ENCODE data around the gene RABGAP1L. TPM values are rescaled to one million over a fixed set of nuclear protein-coding genes. Genes with fewer than 3 reads are reported as not detected.

Gene RABGAP1L
- total and polyA plus RNA-seq, 10 of the 15 experiments (the other 5 are each of a cell fraction or from before 2014, with no cell fraction given): 5.8 to 194 (median 113) TPM

GRCh38 chr1:174938281-174939007 lies 779.1 kb downstream of the RABGAP1L start (continued):
- TF ChIP-seq PRDM15 (CRISPR knock-in tag; IDR thresholded peaks at IDR 0.05): no peak
- TF ChIP-seq NRF1 (conservative IDR thresholded peaks at IDR 0.05; ENCODE audit: low read depth, low read length): no peak
- TF ChIP-seq ZBTB33 (IDR thresholded peaks at IDR 0.05): no peak
- peak; percentile 21; the same call in 1 of the 2 replicates for TF ChIP-seq MYB (IDR thresholded peaks at IDR 0.05; ENCODE audit: borderline replicate concordance, low read depth, low read length)
- no peak for TF ChIP-seq ATF3 (IDR thresholded peaks at IDR 0.05; ENCODE audit: borderline replicate concordance, extremely low read depth, low read depth, low read length)
- no peak for TF ChIP-seq CHD1 (IDR thresholded peaks at IDR 0.05; ENCODE audit: low read depth, low read length)
- peak in 1 of 2 experiments; percentile 36; a peak in 1 of 4 replicates for TF ChIP-seq ETV6 (conservative IDR thresholded peaks at IDR 0.05 in 1 of 2, IDR thresholded peaks at IDR 0.05 in 1 of 2; ENCODE audit: borderline replicate concordance in 1 of 2, low read depth in 1 of 2)
- peak; percentile 21 for TF ChIP-seq PBX3 (IDR thresholded peaks at IDR 0.05; ENCODE audit: insufficient replicate concordance, low read depth, low read length)
- no peak for TF ChIP-seq TAF1 (IDR thresholded peaks at IDR 0.05; ENCODE audit: borderline replicate concordance, low read depth, low read length)
- TF ChIP-seq NFXL1 (IDR thresholded peaks at IDR 0.05; ENCODE audit: borderline replicate concordance): no peak
- TF ChIP-seq SREBF2 (IDR thresholded peaks at IDR 0.05; ENCODE audit: low read length): no peak
- no peak for TF ChIP-seq USF2 (IDR thresholded peaks at IDR 0.05; ENCODE audit: borderline replicate concordance, low read depth, low read length)
- no peak for TF ChIP-seq SMARCA5 (IDR thresholded peaks at IDR 0.05)
- no peak for TF ChIP-seq FOXM1 (IDR thresholded peaks at IDR 0.05; ENCODE audit: low read depth, low read length)
- TF ChIP-seq CBFB (IDR thresholded peaks at IDR 0.05; ENCODE audit: low read depth): no peak
- TF ChIP-seq MTA2 (IDR thresholded peaks at IDR 0.05; ENCODE audit: low read depth): no peak
- TF ChIP-seq FOXK2 (IDR thresholded peaks at IDR 0.05): no peak
- no peak for TF ChIP-seq HDAC2 (IDR thresholded peaks at IDR 0.05)
- TF ChIP-seq KDM1A (IDR thresholded peaks at IDR 0.05; ENCODE audit: borderline replicate concordance): no peak
- 0 out of 2 replicates have a peak, but pooled peaks have one; percentile 28 for TF ChIP-seq IKZF1 (conservative IDR thresholded peaks at IDR 0.05)
- TF ChIP-seq IRF5 (IDR thresholded peaks at IDR 0.05; ENCODE audit: borderline replicate concordance): no peak

Data from GM12878 (cell line).